Skin epidermis (tissue), 12 donors: ENCODE data around the gene GNG10.
"Not testable (repeated sequence)": the region's sequence is repeated elsewhere in the genome, so short reads cannot be mapped to it uniquely, and the experiment has no call there.

Experiments used
- H3K27ac ChIP-seq, 21 experiments: fragments of 200-600 bp; sonication (generic) in 11 of 21; one replicate each; pipeline ENCODE4 v1.5.0; 2020; ENCODE audit warnings: mild to moderate bottlenecking in 3 of 21, inconsistent platforms in 2 of 21, moderate library complexity in 2 of 21
- H3K4me3 ChIP-seq, 7 experiments: fragments of 200-600 bp; sonication (generic) in 2 of 7; one replicate each; pipeline ENCODE4 v1.5.0; 2020; ENCODE audit warnings: inconsistent platforms in 2 of 7, mild to moderate bottlenecking in 2 of 7, moderate library complexity in 1 of 7

Gene GNG10

GRCh38 chr9:111661150-111661801 lies at the start of gene GNG10:
TSS of gene GNG10 (plus strand) at chr9:111661605. CDS start at chr9:111661635, 30 bp downstream.
- peak within 1 kb of the TSS; percentile 59 to 81 (median 69) for H3K4me3 ChIP-seq
- peak within 1 kb of the TSS; percentile 13 to 89 (median 80) for H3K27ac ChIP-seq

GRCh38 chr9:111613436-111614040 lies 47.9 kb upstream of the GNG10 start:
- H3K27ac ChIP-seq, result no peak overlapping the region
- no peak overlapping the region for H3K4me3 ChIP-seq

- H3K27ac ChIP-seq, result no peak overlapping the region
These were observed 45.5 kb upstream of the GNG10 start for GRCh38 chr9:111615928-111616327.

GRCh38 chr9:111617349-111617748 lies 44.1 kb upstream of the GNG10 start:
- not testable (repeated sequence) for H3K4me3 ChIP-seq, H3K27ac ChIP-seq

More at GRCh38 chr9:111615928-111616327, 45.5 kb upstream of the GNG10 start:
- H3K4me3 ChIP-seq, result no peak overlapping the region

DNA sequence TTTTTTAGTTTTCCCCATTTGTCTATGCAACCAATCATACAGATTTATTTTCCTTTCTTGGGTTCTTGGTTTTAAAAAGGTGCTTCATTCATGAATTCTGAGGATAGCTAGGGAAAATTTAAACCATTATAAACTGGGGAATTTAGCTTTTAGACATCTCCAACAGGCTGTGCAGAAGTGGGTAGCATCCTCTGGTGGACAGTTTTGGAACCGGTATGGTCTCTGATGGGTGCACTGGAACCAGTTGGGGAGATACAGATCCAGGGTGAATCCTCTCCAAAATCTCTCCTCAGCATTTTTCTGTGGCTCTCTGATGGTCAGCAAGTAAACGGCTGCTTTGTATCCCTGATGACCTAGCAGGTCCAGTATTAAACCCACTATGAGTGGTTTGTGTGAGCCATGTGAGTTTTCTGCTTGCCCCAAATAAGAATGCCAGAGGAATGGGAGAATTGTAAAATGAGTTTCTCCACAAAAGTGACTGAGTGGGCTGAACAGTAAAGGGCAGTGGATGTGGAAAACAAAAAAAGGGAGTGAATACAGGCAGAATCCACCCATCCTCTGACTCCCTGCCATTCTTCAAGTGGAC lies 39.4 kb upstream of the GNG10 start:
- Histone ChIP-seq H3K4me3 (no peak overlapping the region), H3K27ac (no peak overlapping the region)

DNA sequence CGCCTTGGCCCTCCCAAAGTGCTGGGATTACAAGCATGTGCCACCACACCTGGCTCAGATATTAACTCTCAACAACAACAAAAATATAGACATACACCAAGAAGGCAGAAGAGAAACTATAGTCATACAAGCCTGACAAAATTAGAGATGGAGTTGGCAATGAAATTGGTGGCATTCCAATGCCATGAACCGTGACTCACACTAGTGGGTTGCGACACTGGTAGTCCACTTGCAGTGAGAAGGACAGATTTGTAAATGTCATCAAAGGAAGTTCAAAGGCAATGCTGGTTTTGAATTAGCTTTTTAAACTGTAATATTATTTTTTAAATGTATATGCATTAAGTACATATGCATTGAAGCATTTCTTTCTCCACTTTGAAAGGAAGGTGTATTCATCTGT lies 38.8 kb upstream of the GNG10 start:
- Histone ChIP-seq H3K27ac (no peak overlapping the region), H3K4me3 (no peak overlapping the region)

GRCh38 chr9:111627260-111627963 lies 34.0 kb upstream of the GNG10 start:
- Histone ChIP-seq H3K27ac (no peak overlapping the region), H3K4me3 (no peak overlapping the region)

DNA sequence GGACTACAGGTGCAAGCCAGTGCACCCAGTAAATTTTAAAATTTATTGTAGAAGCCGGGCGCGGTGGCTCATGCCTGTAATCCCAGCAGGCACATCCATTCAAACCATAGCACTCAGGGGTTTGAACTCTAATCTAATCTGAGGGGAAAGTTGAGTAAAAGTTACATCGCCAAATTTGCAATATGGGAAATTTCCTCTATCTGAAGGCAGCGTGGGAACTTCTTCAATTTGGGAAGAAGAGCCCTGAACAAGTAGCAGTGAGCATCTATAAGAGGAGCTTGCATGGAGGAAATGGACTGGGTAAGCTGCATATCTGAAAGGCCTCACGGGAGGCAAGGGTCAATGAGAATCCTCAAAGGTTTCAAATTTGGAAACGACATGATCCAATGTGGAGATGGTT lies 33.0 kb upstream of the GNG10 start:
- Histone ChIP-seq H3K4me3 (no peak overlapping the region), H3K27ac (no peak overlapping the region)

GRCh38 chr9:111630182-111630963 lies 31.0 kb upstream of the GNG10 start:
- Histone ChIP-seq H3K4me3 (peak overlapping the region; percentile 67 to 100 (median 95)), H3K27ac (peak overlapping the region in 17 of 21 experiments; percentile 57 to 98 (median 90))

DNA sequence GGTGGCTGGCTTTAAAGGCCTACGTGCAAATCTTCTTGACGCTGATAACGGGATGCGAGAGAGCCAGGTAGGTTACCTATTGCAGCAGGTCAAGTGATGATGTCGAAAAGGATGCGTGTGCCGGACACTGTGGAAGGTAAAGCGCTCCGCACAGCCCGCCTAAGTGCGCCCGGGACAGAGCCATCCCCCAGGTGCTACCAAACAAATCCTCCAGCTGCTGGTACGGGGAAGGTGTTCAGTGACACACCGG lies 30.5 kb upstream of the GNG10 start:
- H3K4me3 ChIP-seq, result peak overlapping the region; percentile 67 to 100 (median 95)
- H3K27ac ChIP-seq, result peak overlapping the region in 18 of 21 experiments; percentile 57 to 98 (median 91)

GRCh38 chr9:111631214-111631971 lies 30.0 kb upstream of the GNG10 start, which contains the start of gene DNAJC25:
TSS of gene DNAJC25 (plus strand) at chr9:111631334. CDS start at chr9:111631408, 74 bp downstream.
- H3K4me3 ChIP-seq, result peak within 1 kb of the TSS; percentile 67 to 100 (median 95)
- H3K27ac ChIP-seq, result peak within 1 kb of the TSS; percentile 81 to 98 (median 92)

DNA sequence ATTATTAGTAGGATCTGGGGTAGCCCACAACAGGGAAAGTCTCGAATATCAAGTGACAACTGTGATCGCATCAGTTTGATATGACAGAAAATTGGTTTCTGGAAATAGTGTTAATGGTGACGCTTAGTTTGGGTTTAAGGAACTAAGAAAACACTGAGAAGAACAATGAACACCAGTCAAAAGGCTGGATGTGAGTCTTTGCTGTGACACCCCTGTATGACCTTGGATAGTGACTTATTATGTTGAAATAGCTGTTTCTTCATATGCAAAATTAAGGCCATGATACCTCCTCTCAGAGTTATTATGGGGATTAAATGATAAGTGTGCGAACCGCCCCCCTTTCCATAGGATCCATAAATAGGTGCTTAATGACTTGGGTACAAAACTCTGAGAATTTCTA lies 29.3 kb upstream of the GNG10 start:
- Histone ChIP-seq H3K27ac (peak overlapping the region in 20 of 21 experiments; percentile 81 to 98 (median 92)), H3K4me3 (peak overlapping the region; percentile 67 to 100 (median 95))

GRCh38 chr9:111632695-111633388 lies 28.6 kb upstream of the GNG10 start:
- Histone ChIP-seq H3K4me3 (peak overlapping the region in 3 of 7 experiments; percentile 71 to 98 (median 92)), H3K27ac (no peak overlapping the region)

- H3K27ac ChIP-seq, result no peak overlapping the region
- no peak overlapping the region for H3K4me3 ChIP-seq
These were observed 28.0 kb upstream of the GNG10 start for GRCh38 chr9:111633389-111633736.

GRCh38 chr9:111634860-111635259 lies 26.5 kb upstream of the GNG10 start:
- Histone ChIP-seq H3K27ac (no peak overlapping the region), H3K4me3 (no peak overlapping the region)

DNA sequence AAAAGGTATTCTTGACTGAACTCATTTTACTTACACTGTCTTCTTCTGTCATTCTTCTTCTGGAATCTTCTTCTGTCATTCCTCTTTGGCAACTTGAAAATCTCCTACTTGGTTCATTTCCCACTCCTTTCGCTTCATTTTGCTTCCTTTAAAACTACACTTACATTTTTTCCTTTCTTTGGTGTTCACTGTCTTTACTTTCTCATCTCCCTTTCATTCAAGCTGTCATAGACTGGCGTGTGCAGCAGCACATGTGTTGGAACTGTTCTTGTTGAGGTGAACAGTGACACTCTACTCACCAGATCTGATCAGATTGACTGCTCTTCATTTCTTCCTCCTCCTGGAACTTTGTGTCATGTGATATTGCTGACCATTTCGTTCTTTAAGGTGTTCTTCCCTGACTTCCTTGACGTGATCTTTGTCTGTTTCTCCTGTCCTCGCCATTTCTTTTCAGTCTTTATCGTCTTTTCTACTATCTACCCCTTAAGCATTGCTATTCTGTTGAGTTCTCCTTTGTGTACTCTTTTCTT lies 23.9 kb upstream of the GNG10 start:
- H3K27ac ChIP-seq, result no peak overlapping the region

DNA sequence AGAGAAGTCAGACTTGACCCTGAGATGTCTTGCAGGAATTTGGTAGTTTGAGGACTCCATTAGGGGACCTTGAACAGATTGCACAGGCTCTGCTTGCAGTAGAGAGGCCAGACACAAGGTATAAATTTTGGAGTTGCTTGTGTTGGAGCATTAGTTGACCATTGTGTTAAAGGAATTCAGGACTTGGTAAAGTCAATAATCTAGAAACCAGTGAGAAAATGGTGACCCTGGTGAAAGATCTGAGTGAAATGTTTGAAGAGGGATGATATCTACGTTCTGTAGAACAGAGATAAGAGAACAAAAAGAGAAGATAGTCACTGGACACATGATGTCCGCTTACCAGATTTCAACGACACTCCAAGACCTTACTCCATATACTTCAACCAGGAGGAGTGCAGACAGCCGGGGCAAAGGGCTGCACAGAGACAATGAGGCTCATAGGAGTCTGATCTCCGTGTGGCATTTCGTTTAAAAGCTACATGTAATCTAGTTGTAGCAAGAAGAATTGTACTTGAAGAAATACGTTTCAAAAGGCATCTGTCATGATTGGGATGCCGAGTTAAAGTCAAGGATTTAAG lies 17.1 kb upstream of the GNG10 start:
- Histone ChIP-seq H3K27ac (no peak overlapping the region), H3K4me3 (no peak overlapping the region)

More for the DNA sequence above, 23.9 kb upstream of the GNG10 start:
- no peak overlapping the region for H3K4me3 ChIP-seq

DNA sequence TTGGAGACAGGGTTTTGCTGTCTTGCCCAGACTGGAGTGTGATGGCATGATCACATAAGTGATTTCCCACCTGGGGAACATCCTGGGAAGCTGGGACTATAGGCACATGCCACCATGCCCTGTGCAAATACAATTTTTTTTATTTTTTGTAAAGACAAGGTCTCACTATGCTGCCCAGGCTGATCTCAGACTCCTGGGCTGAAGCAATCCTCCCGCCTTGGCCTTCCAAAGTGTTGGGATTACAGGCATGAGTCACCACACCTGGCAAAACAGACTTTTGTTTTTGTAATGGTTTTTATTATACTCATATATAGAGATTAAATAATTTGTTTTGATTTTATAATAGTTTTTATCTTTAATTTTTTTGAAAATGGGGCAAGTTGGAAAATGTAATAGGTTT lies 15.6 kb upstream of the GNG10 start:
- Histone ChIP-seq H3K4me3 (no peak overlapping the region), H3K27ac (no peak overlapping the region)
